BLaER1 treated with 17β-estradiol and CSF1 and Interleukin-3, amounts not matched to agents 10 nM and 100 nM (cell line): ENCODE measurements around the gene KLHL35.

Experiments
- H3K27ac ChIP-seq, 11 experiments: shearing (Covaris generic); formaldehyde crosslinking; 2 replicates each; pipeline ENCODE4 v1.8.1; 2022
- H3K27me3 ChIP-seq, 11 experiments: shearing (Covaris generic); formaldehyde crosslinking; 2 replicates each; pipeline ENCODE4 v1.8.1; 2022
- H3K36me3 ChIP-seq, 11 experiments: shearing (Covaris generic); formaldehyde crosslinking; 2 replicates each; pipeline ENCODE4 v1.8.1; 2022
- H3K4me1 ChIP-seq, 10 experiments: shearing (Covaris generic); formaldehyde crosslinking; 2 replicates each; pipeline ENCODE4 v1.8.1; 2022
- H3K4me2 ChIP-seq, 11 experiments: shearing (Covaris generic); formaldehyde crosslinking; 2 replicates each; pipeline ENCODE4 v1.8.1; 2022
- H3K4me3 ChIP-seq, 10 experiments: shearing (Covaris generic); formaldehyde crosslinking; 2 replicates each; pipeline ENCODE4 v1.8.1; 2022
- H3K9ac ChIP-seq, 11 experiments: shearing (Covaris generic); formaldehyde crosslinking; 2 replicates each; pipeline ENCODE4 v1.8.1; 2022
- H3K9me3 ChIP-seq, 11 experiments: shearing (Covaris generic); formaldehyde crosslinking; replicated peaks in 1 of 11; 2 replicates each; pipeline ENCODE4 v1.8.1; 2022
- H4K20me1 ChIP-seq, 11 experiments: shearing (Covaris generic); formaldehyde crosslinking; 2 replicates each; pipeline ENCODE4 v1.8.1; 2022
- Cebpa-rat ChIP-seq, 11 experiments: shearing (Covaris generic); IDR thresholded peaks; 2 replicates each; pipeline ENCODE4 v1.8.1; 2022

KLHL35 gene

GRCh38 chr11:75376175-75376574, 56.8 kb downstream of the KLHL35 start:
- Histone ChIP-seq H3K27me3 (no peaks in the 10 kb centered on the region), H4K20me1 (no peaks in the 10 kb centered on the region), H3K9me3 (no peaks in the 10 kb centered on the region), H3K27ac (no peak overlapping the region), H3K4me2 (no peak overlapping the region; a peak in 1 of 22 replicates), H3K4me3 (no peak overlapping the region), H3K4me1 (peaks cover 0 to 32% (median 7%) of the 10 kb centered on the region in 10 experiments; a peak in 16 of 20 replicates), H3K36me3 (no peaks in the 10 kb centered on the region), H3K9ac (no peak overlapping the region; a peak in 1 of 22 replicates)
- no peak for TF ChIP-seq Cebpa-rat (IDR thresholded peaks at IDR 0.05)

- Histone ChIP-seq H3K4me3 (no peak overlapping the region), H3K9ac (no peak overlapping the region)
- TF ChIP-seq Cebpa-rat (IDR thresholded peaks at IDR 0.05) = no peak
Measured at GRCh38 chr11:75375626-75376025, 57.4 kb downstream of the KLHL35 start.

GRCh38 chr11:75374646-75375045, 58.4 kb downstream of the KLHL35 start:
- Histone ChIP-seq H3K9ac (no peak overlapping the region), H3K27me3 (no peaks in the 10 kb centered on the region), H3K4me2 (no peak overlapping the region), H3K4me3 (no peak overlapping the region), H3K27ac (no peak overlapping the region), H3K4me1 (peaks cover 5 to 36% (median 8%) of the 10 kb centered on the region in 10 experiments), H3K36me3 (no peaks in the 10 kb centered on the region), H4K20me1 (no peaks in the 10 kb centered on the region), H3K9me3 (no peaks in the 10 kb centered on the region)
- no peak for TF ChIP-seq Cebpa-rat (IDR thresholded peaks at IDR 0.05)

More at GRCh38 chr11:75375626-75376025, 57.4 kb downstream of the KLHL35 start:
- Histone ChIP-seq H3K9me3 (no peaks in the 10 kb centered on the region), H3K4me1 (peaks cover 0 to 31% (median 2%) of the 10 kb centered on the region in 10 experiments; a peak in 11 of 20 replicates), H3K27ac (no peak overlapping the region), H4K20me1 (no peaks in the 10 kb centered on the region), H3K4me2 (no peak overlapping the region), H3K36me3 (no peaks in the 10 kb centered on the region), H3K27me3 (no peaks in the 10 kb centered on the region)

- Histone ChIP-seq H3K9ac (no peak overlapping the region), H3K4me3 (no peak overlapping the region), H3K4me2 (peak overlapping the region in 2 of 11 experiments; percentile 74 to 76; a peak in 2 of 22 replicates), H3K27ac (no peak overlapping the region), H3K9me3 (peaks cover 0 to 13% (median 11%) of the 10 kb centered on the region in 11 experiments; a peak in 13 of 22 replicates), H3K4me1 (peaks cover 11 to 50% (median 15%) of the 10 kb centered on the region in 10 experiments), H4K20me1 (no peaks in the 10 kb centered on the region), H3K27me3 (no peaks in the 10 kb centered on the region), H3K36me3 (no peaks in the 10 kb centered on the region)
- TF ChIP-seq Cebpa-rat (IDR thresholded peaks at IDR 0.05) = no peak
Measured at GRCh38 chr11:75373201-75373600, 59.8 kb downstream of the KLHL35 start.
